Activated T-cell treated with anti-CD3 and anti-CD28 coated beads, Interleukin-2, amount 50 U/mL, for 1 hour (primary cell): ENCODE measurements around the gene WNT9B.
A peak's percentile ranks its signal among the peaks of the same experiment; 100 is the strongest.

Source experiments
- DNase-seq: peaks from one replicate; pipeline ENCODE4 v3.0.0-alpha.2; 2020

The WNT9B gene

GRCh38 chr17:46851029-46851741 is at the start of gene WNT9B:
Gene WNT9B, plus strand, starts transcription at chr17:46851583. Its CDS starts 56 bp downstream, at chr17:46851639.
- peak; percentile 29 for DNase-seq

GRCh38 chr17:46802800-46803199 is 48.6 kb upstream of the WNT9B start:
- no peak for DNase-seq

- DNase-seq: no peak
Observed at GRCh38 chr17:46803544-46803943, 47.8 kb upstream of the WNT9B start.

GRCh38 chr17:46805771-46806170 is 45.6 kb upstream of the WNT9B start:
- DNase-seq: no peak

GRCh38 chr17:46809110-46809571 is 42.2 kb upstream of the WNT9B start:
- DNase-seq: no peak

- no peak for DNase-seq
Observed at GRCh38 chr17:46810837-46811236, 40.5 kb upstream of the WNT9B start.

GRCh38 chr17:46811978-46812583 is 39.3 kb upstream of the WNT9B start:
- DNase-seq: no peak

GRCh38 chr17:46812624-46813318 is 38.6 kb upstream of the WNT9B start:
- DNase-seq: no peak

- no peak for DNase-seq
Observed at GRCh38 chr17:46813920-46814319, 37.5 kb upstream of the WNT9B start.

GRCh38 chr17:46814446-46814845 is 36.9 kb upstream of the WNT9B start:
- DNase-seq: no peak

- no peak for DNase-seq
Observed at GRCh38 chr17:46815474-46816353, 35.7 kb upstream of the WNT9B start.

GRCh38 chr17:46817151-46817900 is 34.1 kb upstream of the WNT9B start:
- DNase-seq: no peak

- no peak for DNase-seq
Observed at GRCh38 chr17:46817901-46818209, 33.5 kb upstream of the WNT9B start.

GRCh38 chr17:46818316-46818928 is 33.0 kb upstream of the WNT9B start, which contains the start of gene WNT3:
Gene WNT3, minus strand, starts transcription at chr17:46818692. Its CDS starts 95 bp downstream, at chr17:46818597.
- peak; percentile 59 for DNase-seq

GRCh38 chr17:46818929-46819859 is 32.2 kb upstream of the WNT9B start:
- no peak for DNase-seq

- no peak for DNase-seq
Observed at GRCh38 chr17:46819906-46820351, 31.5 kb upstream of the WNT9B start.

- DNase-seq: no peak
Observed at GRCh38 chr17:46820592-46821450, 30.6 kb upstream of the WNT9B start.

GRCh38 chr17:46821482-46822387 is 29.6 kb upstream of the WNT9B start:
- DNase-seq: no peak
